Measurements from ENCODE around the gene DDX31. TPM values are rescaled to one million over a fixed set of nuclear protein-coding genes. Genes with fewer than 3 reads are reported as not detected.

Gene DDX31
- total RNA-seq, 4 donors from 2014 or later, result 10.2 to 18.3 (median 11.8) TPM

DNA sequence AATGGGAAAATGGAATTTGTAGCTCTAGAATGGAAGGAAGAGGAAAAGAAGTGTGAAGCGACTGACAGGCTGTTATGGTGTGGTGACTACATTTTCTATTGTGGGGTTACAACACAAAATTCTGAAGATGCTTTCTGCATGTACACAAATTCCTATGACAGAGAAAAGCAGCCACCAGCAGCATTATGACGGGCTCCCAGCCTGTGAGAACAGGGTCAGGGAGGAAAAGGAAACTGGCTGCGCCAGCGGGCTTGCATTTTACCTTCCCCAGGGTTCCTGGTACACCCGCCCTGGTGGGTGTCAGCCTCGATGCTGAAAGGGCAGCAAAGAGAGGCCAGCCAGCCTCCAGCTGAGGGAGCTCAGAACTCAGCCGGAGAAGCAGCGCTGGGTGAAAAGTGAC is 41.0 kb downstream of the DDX31 start:
- no peaks in the 10 kb centered on the region for H3K9me3 ChIP-seq
- no peaks in the 10 kb centered on the region for H3K27me3 ChIP-seq
- intact Hi-C loops (cut with DNase I), result no loop called here
- H3K27ac ChIP-seq, result no peak overlapping the region
- peaks cover 0 to 87% (median 17%) of the 10 kb centered on the region in 3 donors for H3K36me3 ChIP-seq
- WGBS, 2 donors, result 94 to 96% methylated on average over 8 of the region's 8 CpGs
- no peak overlapping the region for H3K4me3 ChIP-seq
- TF ChIP-seq POLR2A (IDR thresholded peaks at IDR 0.05), result no peak
- TF ChIP-seq, protein P1, sequence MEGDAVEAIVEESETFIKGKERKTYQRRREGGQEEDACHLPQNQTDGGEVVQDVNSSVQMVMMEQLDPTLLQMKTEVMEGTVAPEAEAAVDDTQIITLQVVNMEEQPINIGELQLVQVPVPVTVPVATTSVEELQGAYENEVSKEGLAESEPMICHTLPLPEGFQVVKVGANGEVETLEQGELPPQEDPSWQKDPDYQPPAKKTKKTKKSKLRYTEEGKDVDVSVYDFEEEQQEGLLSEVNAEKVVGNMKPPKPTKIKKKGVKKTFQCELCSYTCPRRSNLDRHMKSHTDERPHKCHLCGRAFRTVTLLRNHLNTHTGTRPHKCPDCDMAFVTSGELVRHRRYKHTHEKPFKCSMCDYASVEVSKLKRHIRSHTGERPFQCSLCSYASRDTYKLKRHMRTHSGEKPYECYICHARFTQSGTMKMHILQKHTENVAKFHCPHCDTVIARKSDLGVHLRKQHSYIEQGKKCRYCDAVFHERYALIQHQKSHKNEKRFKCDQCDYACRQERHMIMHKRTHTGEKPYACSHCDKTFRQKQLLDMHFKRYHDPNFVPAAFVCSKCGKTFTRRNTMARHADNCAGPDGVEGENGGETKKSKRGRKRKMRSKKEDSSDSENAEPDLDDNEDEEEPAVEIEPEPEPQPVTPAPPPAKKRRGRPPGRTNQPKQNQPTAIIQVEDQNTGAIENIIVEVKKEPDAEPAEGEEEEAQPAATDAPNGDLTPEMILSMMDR (IDR thresholded peaks at IDR 0.05), result no peak
- H3K4me1 ChIP-seq, result no peaks in the 10 kb centered on the region
- no peak for DNase-seq

DNA sequence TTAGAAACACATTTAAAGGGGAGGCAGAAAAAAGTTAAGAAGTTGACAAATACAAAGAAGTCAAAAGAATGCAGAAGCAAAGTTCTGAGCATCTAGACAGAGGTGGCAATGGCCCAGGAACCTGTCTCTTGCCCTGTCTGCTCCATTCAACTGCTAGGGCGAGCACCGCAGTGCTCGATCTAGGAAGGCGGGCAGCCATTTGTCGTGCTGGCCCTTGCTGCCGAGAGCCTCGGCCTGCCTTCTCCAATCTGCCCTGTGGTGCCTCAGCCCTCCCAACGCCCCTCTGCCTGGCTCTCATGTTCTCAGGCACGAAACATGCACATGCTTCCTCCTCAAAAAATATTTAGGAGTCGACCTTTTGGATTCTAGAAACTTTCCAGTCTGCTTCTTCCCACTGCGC is 42.2 kb downstream of the DDX31 start:
- Histone ChIP-seq H3K27me3 (no peaks in the 10 kb centered on the region), H3K9me3 (no peaks in the 10 kb centered on the region), H3K4me3 (no peak overlapping the region), H3K27ac (no peak overlapping the region), H3K4me1 (no peaks in the 10 kb centered on the region), H3K36me3 (peaks cover 0 to 90% (median 17%) of the 10 kb centered on the region in 3 donors)
- TF ChIP-seq, protein P1 (IDR thresholded peaks at IDR 0.05), result no peak
- TF ChIP-seq POLR2A (IDR thresholded peaks at IDR 0.05), result no peak
- no peak for DNase-seq
- intact Hi-C loops (cut with DNase I), result no loop called here
- WGBS, 2 donors, result 90 to 95% methylated on average over 11 of the region's 11 CpGs

DNA sequence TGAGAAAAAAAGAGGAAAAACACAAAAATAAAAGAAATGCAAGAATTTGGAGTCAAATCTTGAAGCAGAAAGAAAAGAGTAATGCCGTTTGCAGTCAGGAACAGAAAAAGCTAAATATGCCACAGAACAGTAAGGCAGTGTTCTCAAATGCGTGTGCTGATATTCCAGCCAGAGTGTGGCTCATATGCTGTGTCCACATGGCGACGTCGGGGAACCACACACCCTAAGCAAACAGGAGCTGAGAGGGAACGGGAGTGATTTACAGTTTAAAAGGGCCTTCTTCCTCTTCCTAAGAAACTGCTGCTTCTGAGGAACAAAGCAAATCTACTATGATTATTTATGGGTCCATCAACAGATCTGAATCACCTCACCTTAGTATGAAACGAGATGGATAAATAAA is 42.7 kb downstream of the DDX31 start:
- H3K27me3 ChIP-seq, result no peaks in the 10 kb centered on the region
- H3K9me3 ChIP-seq, result no peaks in the 10 kb centered on the region
- WGBS, 2 donors, result 70 to 89% methylated on average over 7 of the region's 7 CpGs
- TF ChIP-seq, protein P1 (IDR thresholded peaks at IDR 0.05), result no peak
- no peak for TF ChIP-seq POLR2A (IDR thresholded peaks at IDR 0.05)
- H3K27ac ChIP-seq, result no peak overlapping the region
- intact Hi-C loops (cut with DNase I), result no loop called here
- H3K36me3 ChIP-seq, result peaks cover 0 to 95% (median 17%) of the 10 kb centered on the region in 3 donors
- DNase-seq, result no peak
- H3K4me3 ChIP-seq, result no peak overlapping the region
- H3K4me1 ChIP-seq, result no peaks in the 10 kb centered on the region

DNA sequence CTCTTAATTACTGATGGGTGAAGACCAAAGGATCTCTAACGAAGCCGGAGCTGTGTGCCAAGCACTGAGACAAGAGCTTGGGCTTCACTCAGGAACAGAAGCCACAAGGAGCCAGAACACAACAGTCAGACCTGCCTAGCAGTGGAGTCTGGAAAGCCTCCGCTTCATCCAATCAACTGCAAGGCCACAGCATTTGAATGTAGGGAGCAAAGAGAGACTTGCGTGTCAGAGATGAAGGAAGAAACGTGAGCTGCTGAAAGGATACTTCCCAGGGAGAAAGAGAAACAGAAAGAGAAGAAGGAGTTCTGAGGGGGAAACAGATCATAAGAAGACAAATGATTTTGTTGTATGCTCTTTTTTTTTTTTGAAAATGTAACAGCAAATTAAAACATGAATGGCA is 43.5 kb downstream of the DDX31 start:
- TF ChIP-seq, protein P1 (IDR thresholded peaks at IDR 0.05), result no peak
- no peak for TF ChIP-seq POLR2A (IDR thresholded peaks at IDR 0.05)
- WGBS, 2 donors, result 79 to 80% methylated on average over 4 of the region's 5 CpGs
- Histone ChIP-seq H3K36me3 (peaks cover 0 to 97% (median 17%) of the 10 kb centered on the region in 3 donors), H3K4me3 (no peak overlapping the region), H3K9me3 (no peaks in the 10 kb centered on the region), H3K27me3 (no peaks in the 10 kb centered on the region), H3K4me1 (no peaks in the 10 kb centered on the region), H3K27ac (no peak overlapping the region)
- no peak for DNase-seq
- intact Hi-C loops (cut with DNase I), result no loop called here

DNA sequence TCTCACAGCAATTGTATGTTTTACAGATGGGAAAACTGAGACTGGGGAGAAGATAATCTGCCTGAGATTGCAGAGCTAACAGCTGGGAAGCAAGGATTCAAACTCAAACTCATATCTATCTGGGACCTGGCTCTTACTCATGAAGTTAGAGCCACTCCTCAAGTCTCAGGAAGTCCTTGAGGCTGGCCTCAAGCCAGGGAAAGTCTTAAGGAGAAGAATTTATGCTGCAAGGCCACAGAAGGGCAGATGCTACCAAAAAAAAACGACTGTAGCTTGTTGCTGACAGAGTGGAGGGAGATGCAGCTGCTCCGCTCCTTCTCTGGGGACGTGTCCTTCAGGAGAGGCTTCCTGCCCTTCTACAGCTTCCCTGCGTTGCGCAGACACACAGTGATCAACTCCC is 47.6 kb downstream of the DDX31 start:
- H3K4me3 ChIP-seq, result no peak overlapping the region
- no peak for TF ChIP-seq POLR2A (IDR thresholded peaks at IDR 0.05)
- TF ChIP-seq, protein P1 (IDR thresholded peaks at IDR 0.05), result no peak
- no peaks in the 10 kb centered on the region for H3K9me3 ChIP-seq
- H3K4me1 ChIP-seq, result no peaks in the 10 kb centered on the region
- no peaks in the 10 kb centered on the region for H3K27me3 ChIP-seq
- WGBS, 2 donors, result 62 to 74% methylated on average over 5 of the region's 5 CpGs
- no peak overlapping the region for H3K27ac ChIP-seq
- peaks cover 4 to 96% (median 13%) of the 10 kb centered on the region in 3 donors for H3K36me3 ChIP-seq
- intact Hi-C loops (cut with DNase I), result no loop called here
- DNase-seq, result no peak
